H9 (cell line): Measurements from ENCODE around the gene IPPK. TPM values are rescaled to one million over a fixed set of nuclear protein-coding genes. Genes with fewer than 3 reads are reported as not detected.

ENCODE experiments used
- DNase-seq: peaks from one replicate; pipeline ENCODE4 v3.0.0-alpha.2; 2017
- H2AFZ ChIP-seq: one replicate; pipeline ENCODE4 v1.6.1; 2013; ENCODE audit warnings: mild to moderate bottlenecking, low read length, control low read depth, moderate library complexity
- H2AK5ac ChIP-seq: 2 replicates; pipeline ENCODE4 v1.6.1; 2013; ENCODE audit warnings: low read length, control low read depth, mixed read lengths; ENCODE audit not compliant: insufficient read length
- H2BK120ac ChIP-seq: one replicate; pipeline ENCODE4 v1.6.1; 2013; ENCODE audit warnings: low read depth, mild to moderate bottlenecking, low read length, control low read depth, inconsistent platforms; ENCODE audit not compliant: poor library complexity, severe bottlenecking
- H2BK12ac ChIP-seq: 2 replicates; pipeline ENCODE4 v1.6.1; 2013; ENCODE audit warnings: low read length, control low read depth, mixed read lengths, low read depth; ENCODE audit not compliant: insufficient read length
- H2BK15ac ChIP-seq: 2 replicates; pipeline ENCODE4 v1.6.1; 2013; ENCODE audit warnings: low read depth, low read length, control low read depth
- H2BK20ac ChIP-seq: one replicate; pipeline ENCODE4 v1.6.1; 2013; ENCODE audit warnings: low read depth, mild to moderate bottlenecking, low read length, control low read depth, inconsistent platforms; ENCODE audit not compliant: poor library complexity, severe bottlenecking
- H2BK5ac ChIP-seq: 2 replicates; pipeline ENCODE4 v1.6.1; 2013; ENCODE audit warnings: low read length, control low read depth, mixed read lengths; ENCODE audit not compliant: insufficient read length
- H3K14ac ChIP-seq: 2 replicates; pipeline ENCODE4 v1.6.1; 2013; ENCODE audit warnings: low read length, control low read depth; ENCODE audit not compliant: insufficient read depth
- H3K18ac ChIP-seq: 2 replicates; pipeline ENCODE4 v1.6.1; 2013; ENCODE audit warnings: low read depth, mild to moderate bottlenecking, mixed read lengths, low read length, control low read depth; ENCODE audit not compliant: insufficient read length
- H3K23ac ChIP-seq: 2 replicates; pipeline ENCODE4 v1.6.1; 2013; ENCODE audit warnings: low read length, control low read depth, mixed read lengths, low read depth; ENCODE audit not compliant: insufficient read length
- H3K23me2 ChIP-seq: 2 replicates; pipeline ENCODE4 v1.6.1; 2013; ENCODE audit warnings: low read depth, mild to moderate bottlenecking, mixed read lengths, low read length, control low read depth; ENCODE audit not compliant: insufficient read length, poor library complexity, severe bottlenecking
- H3K27ac ChIP-seq: 2 replicates; pipeline ENCODE4 v1.5.1; 2013; ENCODE audit warnings: low read length, control low read depth, mixed read lengths, low read depth; ENCODE audit not compliant: insufficient read length
- H3K27me3 ChIP-seq: 2 replicates; pipeline ENCODE4 v1.6.1; 2013; ENCODE audit warnings: low read length, control low read depth, inconsistent platforms; ENCODE audit not compliant: insufficient read depth
- H3K4ac ChIP-seq: 2 replicates; pipeline ENCODE4 v1.6.1; 2013; ENCODE audit warnings: low read depth, mild to moderate bottlenecking, control low read depth, inconsistent platforms, low read length, moderate library complexity
- H3K4me1 ChIP-seq: 2 replicates; pipeline ENCODE4 v1.6.1; 2013; ENCODE audit warnings: low read length, control low read depth, inconsistent platforms; ENCODE audit not compliant: insufficient read depth
- H3K4me2 ChIP-seq: 2 replicates; pipeline ENCODE4 v1.6.1; 2013; ENCODE audit warnings: low read length, control low read depth, mixed read lengths; ENCODE audit not compliant: insufficient read length, insufficient read depth
- H3K56ac ChIP-seq: 2 replicates; pipeline ENCODE4 v1.6.1; 2013; ENCODE audit warnings: low read depth, mild to moderate bottlenecking, mixed read lengths, low read length, control low read depth; ENCODE audit not compliant: insufficient read length
- H3K79me1 ChIP-seq: 2 replicates; pipeline ENCODE4 v1.6.1; 2013; ENCODE audit warnings: low read depth, mild to moderate bottlenecking, moderate library complexity, low read length, control low read depth, inconsistent platforms; ENCODE audit not compliant: insufficient read depth, poor library complexity, severe bottlenecking
- H3K79me2 ChIP-seq: 2 replicates; pipeline ENCODE4 v1.6.1; 2013; ENCODE audit warnings: low read length, control low read depth, inconsistent platforms; ENCODE audit not compliant: insufficient read depth
- H3K9ac ChIP-seq: 2 replicates; pipeline ENCODE4 v1.6.1; 2013; ENCODE audit warnings: low read length, control low read depth, mixed read lengths; ENCODE audit not compliant: insufficient read length; ENCODE audit errors: extremely low read depth
- H3K9me3 ChIP-seq: one replicate; pipeline ENCODE4 v1.6.1; 2013; ENCODE audit warnings: low read depth, low read length, inconsistent platforms; ENCODE audit not compliant: control insufficient read depth
- H3T11ph ChIP-seq: one replicate; pipeline ENCODE4 v1.6.1; 2013; ENCODE audit warnings: mild to moderate bottlenecking, low read length, control low read depth, inconsistent platforms
- H4K20me1 ChIP-seq: one replicate; pipeline ENCODE4 v1.6.1; 2013; ENCODE audit not compliant: control insufficient read depth, insufficient read length, insufficient read depth
- H4K5ac ChIP-seq: 2 replicates; pipeline ENCODE4 v1.6.1; 2013; ENCODE audit warnings: low read depth, mild to moderate bottlenecking, mixed read lengths, low read length, control low read depth; ENCODE audit not compliant: insufficient read length
- H4K8ac ChIP-seq: replicated peaks from 2 replicates; pipeline ENCODE4 v1.6.1; 2013; ENCODE audit warnings: low read length, control low read depth, mixed read lengths, low read depth; ENCODE audit not compliant: insufficient read length
- H4K91ac ChIP-seq: 2 replicates; pipeline ENCODE4 v1.6.1; 2013; ENCODE audit warnings: low read depth, mild to moderate bottlenecking, moderate library complexity, mixed read lengths, low read length, control low read depth; ENCODE audit not compliant: insufficient read length
- H3K27ac Mint-ChIP-seq, 3 experiments: 2 replicates in 2 of 3; 3 replicates in 1 of 3; pipeline ENCODE4 v1.8.0; 2020 to 2021; ENCODE audit warnings: mixed read lengths in 3 of 3, mild to moderate bottlenecking in 1 of 3, moderate library complexity in 1 of 3
- H3K27me3 Mint-ChIP-seq: 2 replicates; pipeline ENCODE4 v1.8.0; 2021; ENCODE audit warnings: low read depth, mild to moderate bottlenecking, moderate library complexity, mixed read lengths
- H3K36me3 Mint-ChIP-seq, 3 experiments: 2 replicates in 2 of 3; 3 replicates in 1 of 3; pipeline ENCODE4 v1.8.0; 2020 to 2021; ENCODE audit warnings: low read depth in 3 of 3, mixed read lengths in 3 of 3; ENCODE audit not compliant: insufficient read depth in 1 of 3
- H3K4me1 Mint-ChIP-seq, 2 experiments: 2 replicates each; pipeline ENCODE4 v1.8.0; 2020; ENCODE audit warnings: mixed read lengths in 2 of 2
- H3K4me3 Mint-ChIP-seq, 2 experiments: 2 replicates in 1 of 2; 3 replicates in 1 of 2; pipeline ENCODE4 v1.8.0; 2020 to 2021; ENCODE audit warnings: mild to moderate bottlenecking in 2 of 2, mixed read lengths in 2 of 2, moderate library complexity in 1 of 2
- H3K9me3 Mint-ChIP-seq, 2 experiments: 2 replicates in 1 of 2; 3 replicates in 1 of 2; pipeline ENCODE4 v1.8.0; 2020; ENCODE audit warnings: mild to moderate bottlenecking in 2 of 2, mixed read lengths in 2 of 2, moderate library complexity in 1 of 2
- WGBS: extraction: QIAGEN DNeasy Blood & Tissue Kit; methylation state at CpG from one replicate; pipeline ENCODE4 v1.1.7; 2013; ENCODE audit warnings: missing lambda C conversion rate, low lambda C conversion rate, mixed read lengths; ENCODE audit not compliant: insufficient read length; ENCODE audit errors: extremely low coverage; 5-methylcytosine and 5-hydroxymethylcytosine counted together
- total RNA-seq: library from RNA; stranded (reverse); gene quantifications from 2 replicates; pipeline ENCODE4 v1.2.1, GENCODE V29; 2021
- TF ChIP-seq, protein P1 (sequence below): fragments of 200-600 bp; sonication (generic); conservative IDR thresholded peaks from 3 replicates; pipeline ENCODE4 v1.8.0; 2021; ENCODE audit warnings: antibody characterized with exemption, mild to moderate bottlenecking

Gene IPPK
- total RNA-seq, 1 experiment from 2014 or later, result 10.7 TPM

DNA sequence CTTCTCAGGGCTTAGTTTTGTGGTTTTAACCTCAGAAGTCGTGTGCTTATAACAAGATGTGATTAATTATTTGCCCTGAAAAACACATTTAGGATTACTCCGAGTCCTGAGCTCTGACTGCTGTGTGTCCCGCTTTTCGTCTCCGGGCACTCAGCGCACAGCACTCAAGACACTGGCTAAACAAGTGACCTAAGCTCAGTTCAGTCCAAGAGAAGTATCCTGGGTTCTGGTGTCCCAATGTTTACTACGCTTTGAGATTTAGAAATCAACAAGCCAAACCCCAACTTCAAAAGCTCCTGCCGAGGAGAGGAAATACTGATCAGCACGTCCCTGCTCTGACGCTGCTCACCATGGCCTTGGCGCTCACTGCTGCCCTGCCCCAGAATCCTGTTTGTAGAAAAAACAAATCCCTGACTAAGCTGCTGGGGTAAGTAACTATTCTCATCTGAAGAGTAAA lies 53.2 kb downstream of the IPPK start:
- H3K4ac ChIP-seq, result no peak overlapping the region
- H3K27me3 ChIP-seq, result no peaks in the 10 kb centered on the region
- Mint-ChIP-seq H3K27ac (peak overlapping the region in 1 of 3 experiments; percentile 62; a peak in 1 of 7 replicates), H3K4me3 (no peak overlapping the region), H3K27me3 (no peaks in the 10 kb centered on the region), H3K4me1 (no peaks in the 10 kb centered on the region), H3K36me3 (peaks cover 3 to 60% (median 20%) of the 10 kb centered on the region in 3 experiments), H3K9me3 (no peaks in the 10 kb centered on the region)
- no peaks in the 10 kb centered on the region for H3K4me1 ChIP-seq
- no peak overlapping the region for H3T11ph ChIP-seq
- no CpG with 5 or more reads among the region's 11 CpGs for WGBS
- H3K79me2 ChIP-seq, result no peaks in the 10 kb centered on the region
- H3K9me3 ChIP-seq, result no peaks in the 10 kb centered on the region
- no peak overlapping the region for H2BK15ac ChIP-seq
- H2AFZ ChIP-seq, result no peak overlapping the region
- H4K5ac ChIP-seq, result no peak overlapping the region
- H4K20me1 ChIP-seq, result no peaks in the 10 kb centered on the region
- no peak overlapping the region for H3K14ac ChIP-seq
- H2BK120ac ChIP-seq, result no peak overlapping the region
- H2AK5ac ChIP-seq, result no peak overlapping the region
- no peaks in the 10 kb centered on the region for H3K23me2 ChIP-seq
- no peak overlapping the region for H4K8ac ChIP-seq
- no peak overlapping the region for H3K18ac ChIP-seq
- no peak overlapping the region for H4K91ac ChIP-seq
- DNase-seq, result peak; percentile 2
- H2BK20ac ChIP-seq, result no peak overlapping the region
- no peak overlapping the region for H2BK12ac ChIP-seq
- H3K23ac ChIP-seq, result no peak overlapping the region
- H3K4me2 ChIP-seq, result no peak overlapping the region
- no peak overlapping the region for H2BK5ac ChIP-seq
- H3K27ac ChIP-seq, result no peak overlapping the region
- TF ChIP-seq, protein P1, sequence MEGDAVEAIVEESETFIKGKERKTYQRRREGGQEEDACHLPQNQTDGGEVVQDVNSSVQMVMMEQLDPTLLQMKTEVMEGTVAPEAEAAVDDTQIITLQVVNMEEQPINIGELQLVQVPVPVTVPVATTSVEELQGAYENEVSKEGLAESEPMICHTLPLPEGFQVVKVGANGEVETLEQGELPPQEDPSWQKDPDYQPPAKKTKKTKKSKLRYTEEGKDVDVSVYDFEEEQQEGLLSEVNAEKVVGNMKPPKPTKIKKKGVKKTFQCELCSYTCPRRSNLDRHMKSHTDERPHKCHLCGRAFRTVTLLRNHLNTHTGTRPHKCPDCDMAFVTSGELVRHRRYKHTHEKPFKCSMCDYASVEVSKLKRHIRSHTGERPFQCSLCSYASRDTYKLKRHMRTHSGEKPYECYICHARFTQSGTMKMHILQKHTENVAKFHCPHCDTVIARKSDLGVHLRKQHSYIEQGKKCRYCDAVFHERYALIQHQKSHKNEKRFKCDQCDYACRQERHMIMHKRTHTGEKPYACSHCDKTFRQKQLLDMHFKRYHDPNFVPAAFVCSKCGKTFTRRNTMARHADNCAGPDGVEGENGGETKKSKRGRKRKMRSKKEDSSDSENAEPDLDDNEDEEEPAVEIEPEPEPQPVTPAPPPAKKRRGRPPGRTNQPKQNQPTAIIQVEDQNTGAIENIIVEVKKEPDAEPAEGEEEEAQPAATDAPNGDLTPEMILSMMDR, result no peak
- no peak overlapping the region for H3K9ac ChIP-seq
- H3K56ac ChIP-seq, result no peak overlapping the region
- H3K79me1 ChIP-seq, result no peaks in the 10 kb centered on the region
